Esophagus squamous epithelium (tissue), 5 donors: ENCODE results near the gene KIZ. TPM values are rescaled to one million over a fixed set of nuclear protein-coding genes. Genes with fewer than 3 reads are reported as not detected.

Experiments used
- DNase-seq: peaks from one replicate; lab custom pipeline; 2025; lab: John Stamatoyannopoulos, UW
- H3K27ac ChIP-seq, 4 donors: fragments of 200-600 bp; sonication (generic); one replicate each; pipeline ENCODE4 v1.5.1; 2016 to 2019; ENCODE audit warnings: mild to moderate bottlenecking in 1 of 4
- H3K27me3 ChIP-seq, 4 donors: fragments of 200-600 bp; sonication (generic); 1 replicate in 3 of 4; 2 replicates in 1 of 4; pipeline versions ENCODE4 v1.5.1 to v1.6.0; 2017 to 2021; ENCODE audit warnings: antibody characterized with exemption in 1 of 4
- H3K36me3 ChIP-seq, 3 donors: fragments of 200-600 bp; sonication (generic); one replicate each; pipeline ENCODE4 v1.5.1; 2016 to 2019
- H3K4me1 ChIP-seq, 3 donors: fragments of 200-600 bp; sonication (generic); one replicate each; pipeline ENCODE4 v1.5.1; 2017 to 2019
- H3K4me3 ChIP-seq, 4 donors: fragments of 200-600 bp; sonication (generic); 1 replicate in 3 of 4; 2 replicates in 1 of 4; pipeline ENCODE4 v1.5.1; 2016 to 2019; ENCODE audit warnings: mild to moderate bottlenecking in 2 of 4, moderate library complexity in 1 of 4
- H3K9me3 ChIP-seq, 3 donors: fragments of 200-600 bp; sonication (generic); one replicate each; pipeline ENCODE4 v1.5.1; 2016 to 2019
- POLR2A ChIP-seq, 4 donors: fragments of 450-650 bp; IDR thresholded peaks; one replicate each; pipeline ENCODE4 v1.6.1; 2017; ENCODE audit warnings: antibody characterized with exemption in 4 of 4, mild to moderate bottlenecking in 4 of 4, moderate library complexity in 3 of 4
- WGBS, 2 donors: methylation state at CpG; one replicate each; pipeline ENCODE4 v1.1.5; 2018; 5-methylcytosine and 5-hydroxymethylcytosine counted together
- intact Hi-C: fragments of 100-400 bp; cut with DNase I; formaldehyde crosslinking; loops from one replicate; pipeline ENCODE4 v1.15.0; 2022
- total RNA-seq, 4 donors: library from RNA; depleted of rRNA; stranded (reverse); fragments of >200 nt; gene quantifications; one replicate each; pipeline ENCODE4 v1.1.0, GENCODE V29; 2016
- TF ChIP-seq, protein P1 (sequence below), 6 experiments: fragments of 450-650 bp in 4 of 6; fragments of 200-600 bp in 2 of 6; sonication (generic) in 2 of 6; IDR thresholded peaks; one replicate each; pipeline ENCODE4 v1.5.1; 2016 to 2019; ENCODE audit warnings: antibody characterized with exemption in 6 of 6, mild to moderate bottlenecking in 4 of 6, moderate library complexity in 4 of 6
- donor health status: DM: yes; HTN: yes; CAD: no.

The KIZ gene
- total RNA-seq, 4 donors from 2014 or later: 2.2 to 15.3 (median 9.1) TPM

- no peak for DNase-seq
- WGBS, 2 donors: 92 to 98% methylated on average over 3 of the region's 3 CpGs
- Histone ChIP-seq H3K4me1 (no peaks in the 10 kb centered on the region), H3K9me3 (no peaks in the 10 kb centered on the region), H3K4me3 (no peak overlapping the region), H3K27ac (no peak overlapping the region), H3K36me3 (no peaks in the 10 kb centered on the region), H3K27me3 (no peaks in the 10 kb centered on the region)
- intact Hi-C loops: no loop called here
- no peak for TF ChIP-seq POLR2A (IDR thresholded peaks at IDR 0.05)
- TF ChIP-seq, protein P1, sequence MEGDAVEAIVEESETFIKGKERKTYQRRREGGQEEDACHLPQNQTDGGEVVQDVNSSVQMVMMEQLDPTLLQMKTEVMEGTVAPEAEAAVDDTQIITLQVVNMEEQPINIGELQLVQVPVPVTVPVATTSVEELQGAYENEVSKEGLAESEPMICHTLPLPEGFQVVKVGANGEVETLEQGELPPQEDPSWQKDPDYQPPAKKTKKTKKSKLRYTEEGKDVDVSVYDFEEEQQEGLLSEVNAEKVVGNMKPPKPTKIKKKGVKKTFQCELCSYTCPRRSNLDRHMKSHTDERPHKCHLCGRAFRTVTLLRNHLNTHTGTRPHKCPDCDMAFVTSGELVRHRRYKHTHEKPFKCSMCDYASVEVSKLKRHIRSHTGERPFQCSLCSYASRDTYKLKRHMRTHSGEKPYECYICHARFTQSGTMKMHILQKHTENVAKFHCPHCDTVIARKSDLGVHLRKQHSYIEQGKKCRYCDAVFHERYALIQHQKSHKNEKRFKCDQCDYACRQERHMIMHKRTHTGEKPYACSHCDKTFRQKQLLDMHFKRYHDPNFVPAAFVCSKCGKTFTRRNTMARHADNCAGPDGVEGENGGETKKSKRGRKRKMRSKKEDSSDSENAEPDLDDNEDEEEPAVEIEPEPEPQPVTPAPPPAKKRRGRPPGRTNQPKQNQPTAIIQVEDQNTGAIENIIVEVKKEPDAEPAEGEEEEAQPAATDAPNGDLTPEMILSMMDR (IDR thresholded peaks at IDR 0.05): no peak
These were observed 58.9 kb downstream of the KIZ start for GRCh38 chr20:21184819-21185218.

DNA sequence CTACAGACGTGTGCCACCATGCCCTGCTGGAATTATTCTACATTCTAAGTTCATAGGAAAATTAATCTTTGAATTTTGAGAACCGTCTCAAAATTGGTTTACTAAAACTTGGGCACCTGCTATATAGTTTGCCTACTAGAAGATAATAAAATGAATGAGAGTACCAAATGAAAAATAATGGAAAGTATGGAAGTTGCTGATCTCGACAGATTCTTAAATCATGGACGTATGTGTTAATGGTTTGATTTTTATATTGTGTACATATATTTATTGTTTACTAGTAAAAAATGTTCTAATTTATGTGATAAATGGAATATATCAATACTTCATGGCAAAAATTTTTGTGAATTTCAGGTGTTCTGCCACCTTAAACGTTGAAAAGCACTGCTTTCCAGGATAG, 60.0 kb downstream of the KIZ start:
- H3K27me3 ChIP-seq: no peaks in the 10 kb centered on the region
- no peak overlapping the region for H3K4me3 ChIP-seq
- no peak for DNase-seq
- WGBS, 2 donors: 86 to 92% methylated on average over 4 to 5 of the region's 5 CpGs
- no peaks in the 10 kb centered on the region for H3K36me3 ChIP-seq
- no peaks in the 10 kb centered on the region for H3K4me1 ChIP-seq
- intact Hi-C loops: no loop called here
- TF ChIP-seq POLR2A (IDR thresholded peaks at IDR 0.05): no peak
- TF ChIP-seq, protein P1 (IDR thresholded peaks at IDR 0.05): no peak
- no peaks in the 10 kb centered on the region for H3K9me3 ChIP-seq
- no peak overlapping the region for H3K27ac ChIP-seq

- Histone ChIP-seq H3K27me3 (no peaks in the 10 kb centered on the region), H3K4me1 (no peaks in the 10 kb centered on the region), H3K9me3 (no peaks in the 10 kb centered on the region), H3K27ac (no peak overlapping the region), H3K36me3 (no peaks in the 10 kb centered on the region), H3K4me3 (no peak overlapping the region)
- intact Hi-C loops: no loop called here
- DNase-seq: no peak
- 85 to 88% methylated on average over 7 to 10 of the region's 10 CpGs for WGBS, 2 donors
- TF ChIP-seq, protein P1 (IDR thresholded peaks at IDR 0.05): no peak
- no peak for TF ChIP-seq POLR2A (IDR thresholded peaks at IDR 0.05)
These were observed 64.1 kb downstream of the KIZ start for GRCh38 chr20:21189761-21190523.

DNA sequence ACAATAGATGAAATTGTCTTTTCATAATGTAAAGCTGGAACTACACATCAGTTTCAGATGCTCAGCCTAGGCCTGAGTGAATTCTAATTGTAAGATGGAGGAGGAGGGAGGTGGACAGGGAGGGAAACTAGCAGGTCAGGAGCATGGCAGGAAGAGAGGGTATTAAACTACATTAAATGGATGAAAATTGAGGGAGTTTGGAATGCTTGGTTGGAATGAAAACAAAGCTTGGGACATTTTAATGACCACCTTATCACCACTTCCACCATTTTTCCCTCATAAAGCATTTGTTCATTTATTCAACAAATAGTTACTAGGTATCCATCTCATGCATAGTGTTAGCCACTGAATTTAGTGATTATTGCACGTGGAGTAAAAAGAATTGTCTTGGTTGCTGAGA, 65.0 kb downstream of the KIZ start:
- DNase-seq: no peak
- no peak for TF ChIP-seq POLR2A (IDR thresholded peaks at IDR 0.05)
- TF ChIP-seq, protein P1 (IDR thresholded peaks at IDR 0.05): no peak
- Histone ChIP-seq H3K4me3 (no peak overlapping the region), H3K27me3 (no peaks in the 10 kb centered on the region), H3K9me3 (no peaks in the 10 kb centered on the region), H3K36me3 (no peaks in the 10 kb centered on the region), H3K4me1 (no peaks in the 10 kb centered on the region), H3K27ac (no peak overlapping the region)
- intact Hi-C loops: no loop called here
- WGBS, 2 donors: 68 to 69% methylated on average over 1 of the region's 1 CpG

DNA sequence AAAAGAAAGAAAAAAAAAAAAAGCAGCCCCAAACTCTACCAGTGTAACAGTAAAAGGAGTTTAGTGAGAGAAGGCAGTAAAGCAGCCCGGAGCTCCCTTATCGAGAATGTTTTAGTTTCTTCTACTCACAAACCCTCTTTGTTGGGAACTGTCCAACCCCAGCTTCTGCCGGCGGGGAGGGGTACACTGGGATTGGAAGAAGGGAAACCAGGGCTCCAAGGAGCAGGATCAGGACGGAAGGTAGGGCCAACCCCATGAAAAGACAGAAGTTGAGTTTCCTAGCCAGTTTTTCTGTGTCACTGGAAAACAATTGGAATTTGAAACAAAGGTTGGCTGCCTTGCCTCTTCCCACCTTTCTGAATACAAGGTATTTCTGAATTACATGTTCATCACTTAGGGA, 66.0 kb downstream of the KIZ start:
- Histone ChIP-seq H3K4me3 (no peak overlapping the region), H3K9me3 (no peaks in the 10 kb centered on the region), H3K27me3 (no peaks in the 10 kb centered on the region), H3K27ac (no peak overlapping the region), H3K4me1 (no peaks in the 10 kb centered on the region), H3K36me3 (no peaks in the 10 kb centered on the region)
- WGBS, 2 donors: 46 to 66% methylated on average over 4 to 5 of the region's 5 CpGs
- TF ChIP-seq, protein P1 (IDR thresholded peaks at IDR 0.05): no peak
- TF ChIP-seq POLR2A (IDR thresholded peaks at IDR 0.05): no peak
- no peak for DNase-seq
- intact Hi-C loops: no loop called here
